Heart left ventricle (tissue), 13 donors: ENCODE data around the gene MSH3.

Experiments
- POLR2A ChIP-seq, 2 donors: fragments of 450-650 bp; IDR thresholded peaks; one replicate each; pipeline ENCODE4 v1.6.1; 2017; ENCODE audit warnings: antibody characterized with exemption in 2 of 2, mild to moderate bottlenecking in 2 of 2, moderate library complexity in 2 of 2
- TF ChIP-seq, protein P1 (sequence below), 12 donors: fragments of 200-600 bp; sonication (generic) in 4 of 12; IDR thresholded peaks; one replicate each; pipeline versions ENCODE4 v1.5.0 to v1.8.0; 2018 to 2022; ENCODE audit warnings: antibody characterized with exemption in 12 of 12, mild to moderate bottlenecking in 5 of 12
- donor health status: ischemic (EF 13 %, LVEDD 7.1; RV severe dilation, severe dysfunction).
- donor health status: DM: no; HTN: yes; CAD: no.
- donor health status: DM: no; HTN: no; CAD: no.
- donor health status: ischemic (EF 25% LVEDD 6.9; RV normal size, moderate dysfunction).
- donor health status: ischemic (EF 25% LVEDD 5.7; RV mildly dilated, moderate dysfunction).
- donor health status: ischemic (EF 35%, LVEDD 5.7; RV mildly dilated, moderate dysfunction).
- donor health status: nonischemic (EF 11% LVEDD 7.7; RV severe dilation, severe dysfunction).
- donor health status: DM: yes; HTN: yes; CAD: no.
- donor health status: PGD.
- donor health status: ischemic (EF 29% LVEDD 5.4; RV normal size, mild dysfunction).
- donor health status: nonischemic (EF 23%, LVEDD 6.1; RV moderate dilation, normal function).

- TF ChIP-seq, protein P1, sequence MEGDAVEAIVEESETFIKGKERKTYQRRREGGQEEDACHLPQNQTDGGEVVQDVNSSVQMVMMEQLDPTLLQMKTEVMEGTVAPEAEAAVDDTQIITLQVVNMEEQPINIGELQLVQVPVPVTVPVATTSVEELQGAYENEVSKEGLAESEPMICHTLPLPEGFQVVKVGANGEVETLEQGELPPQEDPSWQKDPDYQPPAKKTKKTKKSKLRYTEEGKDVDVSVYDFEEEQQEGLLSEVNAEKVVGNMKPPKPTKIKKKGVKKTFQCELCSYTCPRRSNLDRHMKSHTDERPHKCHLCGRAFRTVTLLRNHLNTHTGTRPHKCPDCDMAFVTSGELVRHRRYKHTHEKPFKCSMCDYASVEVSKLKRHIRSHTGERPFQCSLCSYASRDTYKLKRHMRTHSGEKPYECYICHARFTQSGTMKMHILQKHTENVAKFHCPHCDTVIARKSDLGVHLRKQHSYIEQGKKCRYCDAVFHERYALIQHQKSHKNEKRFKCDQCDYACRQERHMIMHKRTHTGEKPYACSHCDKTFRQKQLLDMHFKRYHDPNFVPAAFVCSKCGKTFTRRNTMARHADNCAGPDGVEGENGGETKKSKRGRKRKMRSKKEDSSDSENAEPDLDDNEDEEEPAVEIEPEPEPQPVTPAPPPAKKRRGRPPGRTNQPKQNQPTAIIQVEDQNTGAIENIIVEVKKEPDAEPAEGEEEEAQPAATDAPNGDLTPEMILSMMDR (IDR thresholded peaks at IDR 0.05) = no peak
- TF ChIP-seq POLR2A (IDR thresholded peaks at IDR 0.05) = no peak
Measured at GRCh38 chr5:80703747-80704146, 49.3 kb downstream of the MSH3 start.
